ENCODE results near the gene PRR23C. TPM values are rescaled to one million over a fixed set of nuclear protein-coding genes. Genes with fewer than 3 reads are reported as not detected.

PRR23C gene
- total and polyA plus RNA-seq, 4 donors, result not detected

DNA sequence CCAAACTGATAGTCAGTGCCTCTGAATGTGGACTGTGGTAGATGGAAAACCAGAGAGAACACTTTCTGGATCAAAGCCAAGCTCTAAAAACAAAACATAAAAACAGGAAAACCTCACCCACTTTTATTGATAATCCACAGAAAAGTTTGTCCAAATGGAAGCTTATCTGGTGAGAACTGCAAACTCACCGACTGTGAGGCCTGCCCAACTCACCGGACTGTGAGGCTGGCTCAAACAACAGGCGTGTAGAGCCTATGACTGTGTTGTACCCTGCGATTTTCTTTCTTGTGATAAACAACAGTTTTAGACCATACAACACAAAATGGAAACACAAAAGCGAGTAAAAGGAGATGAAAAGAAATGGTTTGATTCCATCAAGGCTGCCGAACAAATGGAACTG, 7.2 kb downstream of the PRR23C start:
- TF ChIP-seq TAF1 (conservative IDR thresholded peaks at IDR 0.05) (no peak), GABPA (IDR thresholded peaks at IDR 0.05 in 1 of 2, conservative IDR thresholded peaks at IDR 0.05 in 1 of 2) (no peak), MAX (IDR thresholded peaks at IDR 0.05) (no peak), RXRA (IDR thresholded peaks at IDR 0.05) (no peak), ZBTB33 (IDR thresholded peaks at IDR 0.05) (no peak), JUND (IDR thresholded peaks at IDR 0.05) (no peak), RAD21 (IDR thresholded peaks at IDR 0.05) (no peak), EGR1 (IDR thresholded peaks at IDR 0.05; ENCODE audit: low read depth in 2 of 2) (no peak), NR2F2 (IDR thresholded peaks at IDR 0.05) (no peak), ATF3 (IDR thresholded peaks at IDR 0.05) (no peak), SP1 (IDR thresholded peaks at IDR 0.05) (no peak), FOXA2 (IDR thresholded peaks at IDR 0.05) (no peak)
- TF ChIP-seq, protein P1, sequence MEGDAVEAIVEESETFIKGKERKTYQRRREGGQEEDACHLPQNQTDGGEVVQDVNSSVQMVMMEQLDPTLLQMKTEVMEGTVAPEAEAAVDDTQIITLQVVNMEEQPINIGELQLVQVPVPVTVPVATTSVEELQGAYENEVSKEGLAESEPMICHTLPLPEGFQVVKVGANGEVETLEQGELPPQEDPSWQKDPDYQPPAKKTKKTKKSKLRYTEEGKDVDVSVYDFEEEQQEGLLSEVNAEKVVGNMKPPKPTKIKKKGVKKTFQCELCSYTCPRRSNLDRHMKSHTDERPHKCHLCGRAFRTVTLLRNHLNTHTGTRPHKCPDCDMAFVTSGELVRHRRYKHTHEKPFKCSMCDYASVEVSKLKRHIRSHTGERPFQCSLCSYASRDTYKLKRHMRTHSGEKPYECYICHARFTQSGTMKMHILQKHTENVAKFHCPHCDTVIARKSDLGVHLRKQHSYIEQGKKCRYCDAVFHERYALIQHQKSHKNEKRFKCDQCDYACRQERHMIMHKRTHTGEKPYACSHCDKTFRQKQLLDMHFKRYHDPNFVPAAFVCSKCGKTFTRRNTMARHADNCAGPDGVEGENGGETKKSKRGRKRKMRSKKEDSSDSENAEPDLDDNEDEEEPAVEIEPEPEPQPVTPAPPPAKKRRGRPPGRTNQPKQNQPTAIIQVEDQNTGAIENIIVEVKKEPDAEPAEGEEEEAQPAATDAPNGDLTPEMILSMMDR (IDR thresholded peaks at IDR 0.05; ENCODE audit: low read depth, low read length, missing input control), result no peak
- TF ChIP-seq, protein P2, sequence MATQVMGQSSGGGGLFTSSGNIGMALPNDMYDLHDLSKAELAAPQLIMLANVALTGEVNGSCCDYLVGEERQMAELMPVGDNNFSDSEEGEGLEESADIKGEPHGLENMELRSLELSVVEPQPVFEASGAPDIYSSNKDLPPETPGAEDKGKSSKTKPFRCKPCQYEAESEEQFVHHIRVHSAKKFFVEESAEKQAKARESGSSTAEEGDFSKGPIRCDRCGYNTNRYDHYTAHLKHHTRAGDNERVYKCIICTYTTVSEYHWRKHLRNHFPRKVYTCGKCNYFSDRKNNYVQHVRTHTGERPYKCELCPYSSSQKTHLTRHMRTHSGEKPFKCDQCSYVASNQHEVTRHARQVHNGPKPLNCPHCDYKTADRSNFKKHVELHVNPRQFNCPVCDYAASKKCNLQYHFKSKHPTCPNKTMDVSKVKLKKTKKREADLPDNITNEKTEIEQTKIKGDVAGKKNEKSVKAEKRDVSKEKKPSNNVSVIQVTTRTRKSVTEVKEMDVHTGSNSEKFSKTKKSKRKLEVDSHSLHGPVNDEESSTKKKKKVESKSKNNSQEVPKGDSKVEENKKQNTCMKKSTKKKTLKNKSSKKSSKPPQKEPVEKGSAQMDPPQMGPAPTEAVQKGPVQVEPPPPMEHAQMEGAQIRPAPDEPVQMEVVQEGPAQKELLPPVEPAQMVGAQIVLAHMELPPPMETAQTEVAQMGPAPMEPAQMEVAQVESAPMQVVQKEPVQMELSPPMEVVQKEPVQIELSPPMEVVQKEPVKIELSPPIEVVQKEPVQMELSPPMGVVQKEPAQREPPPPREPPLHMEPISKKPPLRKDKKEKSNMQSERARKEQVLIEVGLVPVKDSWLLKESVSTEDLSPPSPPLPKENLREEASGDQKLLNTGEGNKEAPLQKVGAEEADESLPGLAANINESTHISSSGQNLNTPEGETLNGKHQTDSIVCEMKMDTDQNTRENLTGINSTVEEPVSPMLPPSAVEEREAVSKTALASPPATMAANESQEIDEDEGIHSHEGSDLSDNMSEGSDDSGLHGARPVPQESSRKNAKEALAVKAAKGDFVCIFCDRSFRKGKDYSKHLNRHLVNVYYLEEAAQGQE (IDR thresholded peaks at IDR 0.05), result no peak
- H3K4me3 ChIP-seq (ENCODE audit: low read depth in 1 of 3, low read length in 3 of 3), result no peak overlapping the region
- WGBS, result 71% methylated on average over 6 of the region's 6 CpGs
- H3K36me3 ChIP-seq (ENCODE audit: control insufficient read depth in 4 of 4, insufficient read depth in 3 of 4, low read depth in 1 of 4, low read length in 3 of 4), result no peaks in the 10 kb centered on the region
- H3K27ac ChIP-seq (ENCODE audit: low read depth in 1 of 2, low read length in 2 of 2), result no peak overlapping the region
- no peaks in the 10 kb centered on the region for H3K27me3 ChIP-seq (ENCODE audit: control insufficient read depth in 4 of 4, insufficient read depth in 4 of 4, low read length in 3 of 4)
- no peak overlapping the region for H3K9ac ChIP-seq (ENCODE audit: low read depth in 1 of 2, low read length in 2 of 2)
- DNase-seq (ENCODE audit: low spot score), result no peak
- peaks cover 0 to under 1% (median 0%) of the 10 kb centered on the region in 4 donors for H3K9me3 ChIP-seq (ENCODE audit: control insufficient read depth in 4 of 4, low read length in 3 of 4)
- H3K4me1 ChIP-seq (ENCODE audit: control insufficient read depth in 4 of 4, insufficient read depth in 4 of 4, low read length in 3 of 4), result no peaks in the 10 kb centered on the region

DNA sequence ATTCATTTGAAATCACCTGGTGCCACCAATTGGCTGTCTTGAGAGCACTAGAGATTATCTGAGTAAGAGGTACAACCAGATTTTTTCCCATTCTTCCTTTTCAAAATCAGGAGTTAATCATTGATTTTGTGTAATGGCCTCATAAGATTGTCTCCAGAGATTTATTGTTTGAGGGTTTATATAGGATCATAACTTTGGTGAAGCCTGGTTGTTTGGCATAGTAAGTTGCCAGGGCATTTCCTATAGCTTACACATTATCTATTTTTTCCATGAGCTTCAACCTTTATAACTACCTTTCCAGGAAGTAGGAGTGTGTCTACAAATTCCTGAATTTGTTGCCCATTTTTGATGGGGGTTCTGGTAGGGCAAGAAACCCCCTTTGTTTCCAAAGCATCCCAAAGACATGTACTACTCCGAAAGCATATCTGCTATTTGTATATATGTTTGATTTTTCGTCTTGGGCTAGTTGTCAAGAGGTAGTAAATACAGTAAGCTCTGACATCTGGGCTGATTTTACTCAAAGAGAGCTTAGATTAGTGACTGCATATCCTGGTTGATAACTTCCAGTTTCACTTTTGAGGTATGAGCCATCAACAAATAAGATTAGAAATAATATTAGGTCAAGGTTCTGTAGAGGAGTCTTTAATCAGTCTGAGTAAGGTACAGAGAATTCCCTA, 12.2 kb downstream of the PRR23C start:
- WGBS, result 68% methylated on average over 2 of the region's 2 CpGs
- DNase-seq (ENCODE audit: low spot score), result no peak
- TF ChIP-seq FOXA1 (IDR thresholded peaks at IDR 0.05) (no peak), RAD21 (IDR thresholded peaks at IDR 0.05) (no peak), ATF3 (IDR thresholded peaks at IDR 0.05) (no peak), HNF4A (conservative IDR thresholded peaks at IDR 0.05) (no peak), RXRA (IDR thresholded peaks at IDR 0.05) (no peak), EGR1 (IDR thresholded peaks at IDR 0.05; ENCODE audit: low read depth in 2 of 2) (no peak), SP1 (IDR thresholded peaks at IDR 0.05) (no peak), TAF1 (conservative IDR thresholded peaks at IDR 0.05) (no peak), JUND (IDR thresholded peaks at IDR 0.05) (no peak), HNF4G (IDR thresholded peaks at IDR 0.05) (no peak), FOXA2 (IDR thresholded peaks at IDR 0.05) (no peak), MAX (IDR thresholded peaks at IDR 0.05) (no peak), GABPA (IDR thresholded peaks at IDR 0.05 in 1 of 2, conservative IDR thresholded peaks at IDR 0.05 in 1 of 2) (no peak)
- TF ChIP-seq, protein P1 (IDR thresholded peaks at IDR 0.05; ENCODE audit: low read depth, low read length, missing input control), result no peak

More for the DNA sequence above, 12.2 kb downstream of the PRR23C start:
- Histone ChIP-seq H3K9me3 (ENCODE audit: control insufficient read depth in 4 of 4, low read length in 3 of 4) (peaks cover 0 to 2% (median 0%) of the 10 kb centered on the region in 4 donors), H3K4me3 (ENCODE audit: low read depth in 1 of 3, low read length in 3 of 3) (no peak overlapping the region), H3K27me3 (ENCODE audit: control insufficient read depth in 4 of 4, insufficient read depth in 4 of 4, low read length in 3 of 4) (no peaks in the 10 kb centered on the region), H3K4me1 (ENCODE audit: control insufficient read depth in 4 of 4, insufficient read depth in 4 of 4, low read length in 3 of 4) (no peaks in the 10 kb centered on the region), H3K36me3 (ENCODE audit: control insufficient read depth in 4 of 4, insufficient read depth in 3 of 4, low read depth in 1 of 4, low read length in 3 of 4) (no peaks in the 10 kb centered on the region), H3K27ac (ENCODE audit: low read depth in 1 of 2, low read length in 2 of 2) (no peak overlapping the region), H3K9ac (ENCODE audit: low read depth in 1 of 2, low read length in 2 of 2) (no peak overlapping the region)

All from liver (tissue), 9 donors.